Motor neuron (in vitro differentiated cells): ENCODE data around the gene MPHOSPH6. TPM values are rescaled to one million over a fixed set of nuclear protein-coding genes. Genes with fewer than 3 reads are reported as not detected.
A peak's percentile ranks its signal among the peaks of the same experiment; 100 is the strongest.
"Not testable (repeated sequence)": the region's sequence is repeated elsewhere in the genome, so short reads cannot be mapped to it uniquely, and the experiment has no call there.

ENCODE experiments used
- ATAC-seq, 8 experiments: fragments of 200-7000 bp; cut with Tn5 transposase; replicated peaks in 6 of 8; 2 replicates each; pipeline ENCODE4 v1.8.0; 2021; ENCODE audit warnings: mild to moderate bottlenecking in 8 of 8, moderate library complexity in 8 of 8
- H3K27ac ChIP-seq, 2 donors: fragments of 250-450 bp; sonication (Bioruptor Pico); 2 replicates each; pipeline ENCODE4 v1.9.0; 2021; ENCODE audit warnings: antibody characterized with exemption in 2 of 2, mild to moderate bottlenecking in 2 of 2, moderate library complexity in 1 of 2
- H3K4me1 ChIP-seq, 2 donors: fragments of 250-450 bp; sonication (Bioruptor Pico); replicated peaks in 1 of 2; 2 replicates each; pipeline ENCODE4 v1.6.1; 2021; ENCODE audit warnings: antibody characterized with exemption in 2 of 2, mild to moderate bottlenecking in 2 of 2, moderate library complexity in 1 of 2
- H3K4me3 ChIP-seq, 5 donors: fragments of 250-450 bp; sonication (Bioruptor Pico); 2 replicates each; pipeline ENCODE4 v1.9.0; 2021; ENCODE audit warnings: antibody characterized with exemption in 5 of 5, mild to moderate bottlenecking in 5 of 5, moderate library complexity in 4 of 5
- WGBS, 10 experiments: fragments of 450-650 bp; shearing (Covaris generic); methylation state at CpG; one replicate each; pipeline ENCODE4 v1.0.0; 2022; 5-methylcytosine and 5-hydroxymethylcytosine counted together
- in situ Hi-C, 9 experiments: fragments of 400-800 bp; cut with MboI; loops; one replicate each; pipeline ENCODE4 v1.15.0; 2021; ENCODE audit warnings: low sequenced_read_pairs in 9 of 9, low pct_unique_long_range_greater_than_20kb in 2 of 9; ENCODE audit not compliant: unreplicated experiment in 9 of 9
- total RNA-seq, 8 experiments: library from RNA; unstranded; fragments of 300-600 nt; gene quantifications; 2 replicates each; pipeline versions ENCODE4 v1.2.3 to v1.2.4, GENCODE V29; 2022

The MPHOSPH6 gene
- total RNA-seq, 8 experiments from 2014 or later, result 24.5 to 37.6 (median 32.4) TPM

DNA sequence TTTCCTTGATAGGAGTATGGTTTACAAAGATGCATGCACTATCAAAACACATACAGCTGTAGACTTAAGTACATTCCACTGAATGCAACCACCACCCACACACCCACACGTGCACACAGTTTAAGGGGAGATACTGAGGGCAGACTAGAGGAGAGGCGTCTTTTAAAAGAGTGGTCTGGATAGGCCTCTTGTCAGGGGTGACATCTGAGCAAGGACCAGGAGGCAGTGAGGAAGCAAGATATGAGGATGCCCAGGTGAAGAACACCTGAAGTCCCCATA is 12.6 kb downstream of the MPHOSPH6 start:
- Histone ChIP-seq H3K27ac (no peak overlapping the region), H3K4me1 (peaks cover 0 to 12% of the 10 kb centered on the region in 2 donors), H3K4me3 (no peak overlapping the region)
- ATAC-seq, result peak in 1 of 8 experiments; percentile 67
- in situ Hi-C loops, result no loop called here
- 17 to 100% (median 75%) methylated on average over 1 to 2 of the region's 2 CpGs; no CpG with 5 or more reads in 3 of the 10 experiments for WGBS, 10 experiments

DNA sequence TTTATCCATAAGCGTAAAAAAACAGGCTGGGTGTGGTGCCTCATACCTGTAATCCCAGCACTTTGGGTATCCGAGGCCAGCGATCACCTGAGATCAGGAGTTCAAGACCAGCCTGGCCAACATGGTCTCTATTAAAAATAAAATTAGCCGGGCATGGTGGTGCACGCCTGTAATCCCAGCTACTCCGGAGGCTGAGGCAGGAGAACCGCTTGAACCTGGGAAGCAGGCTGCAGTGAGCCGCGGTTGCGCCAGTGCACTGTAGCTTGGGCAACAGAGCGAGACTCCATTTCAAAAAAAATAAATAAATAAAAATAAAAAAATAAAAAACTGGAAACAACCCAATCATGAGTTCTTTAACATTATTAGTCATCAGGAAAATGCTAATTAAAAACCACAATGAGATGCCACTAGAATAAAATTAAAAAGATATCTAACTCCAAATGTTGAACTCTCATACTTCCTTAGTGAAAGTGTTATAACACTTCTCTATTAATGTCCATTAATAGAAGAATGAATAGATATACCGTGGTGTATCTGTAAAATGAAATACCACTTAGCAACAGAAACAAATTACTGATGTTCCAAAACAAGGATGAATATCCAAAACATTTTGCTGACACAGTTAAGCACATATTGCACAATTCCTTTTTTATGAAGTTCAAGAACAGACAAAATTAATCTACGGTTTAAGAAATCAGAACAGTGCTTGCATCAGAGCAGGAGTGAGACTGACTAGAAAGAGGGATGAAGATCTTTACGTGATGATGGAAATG is 13.1 kb downstream of the MPHOSPH6 start:
- in situ Hi-C loops, result no loop called here
- H3K27ac ChIP-seq, result no peak overlapping the region
- peaks cover 0 to 15% of the 10 kb centered on the region in 2 donors for H3K4me1 ChIP-seq
- H3K4me3 ChIP-seq, result no peak overlapping the region
- ATAC-seq, result peak in 2 of 8 experiments; percentile 52 to 71
- WGBS, 10 experiments, result 62 to 98% (median 94%) methylated on average over 2 to 14 of the region's 14 CpGs

DNA sequence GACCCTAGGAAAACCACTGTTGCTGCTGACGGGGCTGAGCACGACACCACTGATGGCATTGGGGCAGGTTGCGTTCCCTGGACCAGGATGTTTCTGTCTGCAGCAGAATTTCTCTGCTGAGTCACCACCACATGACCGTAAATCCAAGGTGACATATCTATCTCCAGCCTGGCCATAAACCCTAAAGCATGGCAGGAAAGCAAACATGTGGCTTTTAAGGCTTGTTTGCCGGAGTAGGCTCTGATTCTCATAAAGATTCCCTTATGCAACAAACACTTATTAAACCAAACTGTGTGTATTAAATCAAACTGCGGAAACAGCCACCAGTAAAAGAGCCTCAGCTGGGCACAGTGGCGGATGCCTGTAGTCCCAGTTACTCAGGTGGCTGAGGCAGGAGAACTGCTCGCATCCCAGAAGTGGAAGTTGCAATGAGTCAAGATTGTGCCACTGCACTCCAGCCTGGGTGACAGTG is 17.3 kb downstream of the MPHOSPH6 start:
- no peak overlapping the region for H3K4me3 ChIP-seq
- peak in 5 of 8 experiments; percentile 84 to 96 (median 95) for ATAC-seq
- peaks cover 0 to 10% of the 10 kb centered on the region in 2 donors for H3K4me1 ChIP-seq
- WGBS, 10 experiments, result 60 to 100% (median 97%) methylated on average over 1 to 6 of the region's 8 CpGs; no CpG with 5 or more reads in 1 of the 10 experiments
- H3K27ac ChIP-seq, result no peak overlapping the region
- in situ Hi-C loops, result no loop called here

DNA sequence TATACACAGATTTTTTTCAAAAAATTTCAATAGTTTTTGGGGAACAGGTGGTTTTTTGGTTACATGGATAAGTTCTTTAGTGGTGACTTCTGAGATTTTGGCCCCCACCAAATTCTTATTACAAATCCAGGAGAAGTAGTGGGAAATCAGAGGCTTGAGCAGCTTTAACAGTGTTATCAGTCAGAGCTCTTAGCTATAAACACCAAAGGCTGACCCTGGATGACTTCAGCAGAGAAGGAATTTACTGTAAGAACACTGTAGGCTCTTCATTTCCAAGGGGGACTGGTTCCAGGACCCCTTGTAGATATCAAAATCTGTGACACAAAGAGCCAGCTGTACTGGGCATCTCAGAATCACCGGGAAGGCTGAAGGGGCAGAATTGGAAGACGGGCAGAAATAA is 17.8 kb downstream of the MPHOSPH6 start:
- H3K4me1 ChIP-seq, result peaks cover 0 to 8% of the 10 kb centered on the region in 2 donors
- in situ Hi-C loops, result no loop called here
- H3K4me3 ChIP-seq, result no peak overlapping the region
- WGBS, 10 experiments, result 100% methylated on average over 1 to 2 of the region's 2 CpGs; no CpG with 5 or more reads in 7 of the 10 experiments
- H3K27ac ChIP-seq, result peak overlapping the region in 1 of 2 donors; percentile 49
- ATAC-seq, result peak in 5 of 8 experiments; percentile 15 to 44 (median 38)

DNA sequence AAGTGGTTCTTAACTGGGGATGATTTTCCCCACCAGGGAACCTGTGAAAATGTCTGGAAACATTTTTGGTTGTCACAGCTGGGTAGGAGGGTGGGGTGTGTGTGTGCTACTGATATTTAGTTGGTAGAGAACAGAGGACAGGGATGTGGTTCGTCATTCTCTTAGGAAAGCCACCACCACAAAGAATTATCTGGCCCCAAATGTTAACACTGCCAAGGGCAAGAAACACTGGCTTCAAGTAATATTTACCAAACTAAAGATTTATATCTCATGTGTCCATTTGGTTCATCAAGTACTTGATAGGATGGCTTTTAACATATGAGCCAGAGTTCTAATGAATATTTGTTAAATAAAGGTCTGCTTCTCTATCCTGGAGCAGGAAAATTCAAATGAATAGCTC is 19.5 kb downstream of the MPHOSPH6 start:
- Histone ChIP-seq H3K27ac (no peak overlapping the region), H3K4me1 (peaks cover 0 to 8% of the 10 kb centered on the region in 2 donors), H3K4me3 (no peak overlapping the region)
- no peak for ATAC-seq
- in situ Hi-C loops, result no loop called here
- 100% methylated on average over 1 of the region's 1 CpG; no CpG with 5 or more reads in 4 of the 10 experiments for WGBS, 10 experiments

DNA sequence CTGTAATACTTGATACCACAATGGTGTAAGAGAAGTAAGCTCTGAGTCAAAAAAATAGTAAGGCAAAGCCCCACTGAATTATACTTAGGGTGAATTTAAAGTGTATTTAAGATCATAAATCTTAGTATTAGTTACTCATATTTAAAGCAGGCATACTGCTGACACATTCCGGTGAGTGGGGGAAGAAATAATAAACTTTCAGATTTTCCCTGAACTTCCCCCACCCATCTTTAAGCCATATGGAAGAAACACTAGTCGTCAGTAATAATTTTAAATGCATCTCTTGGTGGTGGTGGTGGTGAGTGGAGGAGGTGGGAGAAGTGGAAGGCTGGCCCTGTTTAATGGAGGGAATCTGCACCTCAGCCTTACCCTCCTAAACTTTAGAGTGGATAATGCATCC is 20.5 kb downstream of the MPHOSPH6 start:
- Histone ChIP-seq H3K4me3 (no peak overlapping the region), H3K4me1 (peaks cover 0 to 8% of the 10 kb centered on the region in 2 donors), H3K27ac (no peak overlapping the region)
- WGBS, 10 experiments, result 25 to 94% (median 80%) methylated on average over 1 to 2 of the region's 2 CpGs; no CpG with 5 or more reads in 3 of the 10 experiments
- no peak for ATAC-seq
- in situ Hi-C loops, result no loop called here

- Histone ChIP-seq H3K4me3 (no peak overlapping the region), H3K4me1 (peaks cover 0 to 4% of the 10 kb centered on the region in 2 donors), H3K27ac (no peak overlapping the region)
- ATAC-seq, result no peak
- WGBS, 10 experiments, result 90 to 100% (median 98%) methylated on average over 2 to 5 of the region's 5 CpGs; no CpG with 5 or more reads in 4 of the 10 experiments
- in situ Hi-C loops, result no loop called here
These were observed 22.5 kb downstream of the MPHOSPH6 start for GRCh38 chr16:82147546-82147945.

DNA sequence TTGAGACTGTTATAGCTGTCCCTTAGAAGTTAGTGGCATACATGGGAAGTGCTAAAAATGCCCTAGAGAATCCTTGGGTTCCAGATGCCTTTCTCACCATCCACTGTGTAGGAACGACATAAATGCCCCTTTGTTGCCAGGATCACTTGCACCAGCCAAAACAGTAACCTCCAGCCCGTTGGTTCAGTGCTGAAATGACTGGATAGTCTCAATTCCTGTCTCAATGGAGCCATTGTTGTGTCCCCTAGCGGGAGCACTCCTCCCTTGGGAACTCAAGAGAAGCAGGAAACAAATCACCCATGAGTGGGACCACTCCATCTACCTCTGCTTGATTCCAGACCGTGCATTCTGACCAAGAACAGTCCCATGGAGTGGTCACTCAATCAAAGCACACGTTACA is 23.1 kb downstream of the MPHOSPH6 start:
- in situ Hi-C loops, result no loop called here
- 76 to 100% (median 92%) methylated on average over 1 to 5 of the region's 5 CpGs; no CpG with 5 or more reads in 3 of the 10 experiments for WGBS, 10 experiments
- Histone ChIP-seq H3K4me3 (no peak overlapping the region), H3K4me1 (no peaks in the 10 kb centered on the region), H3K27ac (no peak overlapping the region)
- ATAC-seq, result no peak

- WGBS, 10 experiments, result 67 to 100% (median 94%) methylated on average over 1 to 3 of the region's 3 CpGs; no CpG with 5 or more reads in 2 of the 10 experiments
These were observed 23.5 kb downstream of the MPHOSPH6 start for GRCh38 chr16:82146556-82146955.

DNA sequence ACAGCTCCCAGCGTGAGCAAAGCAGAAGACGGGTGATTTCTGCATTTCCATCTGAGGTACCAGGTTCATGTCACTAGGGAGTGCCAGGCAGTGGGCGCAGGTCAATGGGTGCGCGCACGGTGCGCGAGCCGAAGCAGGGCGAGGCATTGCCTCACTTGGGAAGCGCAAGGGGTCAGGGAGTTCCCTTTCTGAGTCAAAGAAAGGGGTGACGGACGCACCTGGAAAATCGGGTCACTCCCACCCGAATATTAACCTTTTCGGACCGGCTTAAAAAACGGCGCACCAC is 30.8 kb downstream of the MPHOSPH6 start:
- WGBS, 10 experiments, result 28 to 81% (median 70%) methylated on average over 1 to 8 of the region's 19 CpGs; no CpG with 5 or more reads in 6 of the 10 experiments
- Histone ChIP-seq H3K27ac (peak overlapping the region; percentile 19 to 79), H3K4me3 (peak overlapping the region in 4 of 5 donors; percentile 16 to 33 (median 26)), H3K4me1 (peaks cover 11% of the 10 kb centered on the region in 2 donors)
- ATAC-seq, in situ Hi-C loops: not testable (repeated sequence)

More at GRCh38 chr16:82146556-82146955, 23.5 kb downstream of the MPHOSPH6 start:
- no peak for ATAC-seq
- Histone ChIP-seq H3K27ac (no peak overlapping the region), H3K4me3 (no peak overlapping the region), H3K4me1 (no peaks in the 10 kb centered on the region)
- in situ Hi-C loops, result no loop called here

- Histone ChIP-seq H3K27ac (peak overlapping the region; percentile 19 to 79), H3K4me3 (peak overlapping the region in 3 of 5 donors; percentile 24 to 33 (median 29)), H3K4me1 (peaks cover 11% of the 10 kb centered on the region in 2 donors)
- 19 to 100% (median 87%) methylated on average over 1 to 10 of the region's 15 CpGs for WGBS, 10 experiments
- in situ Hi-C loops, result no loop called here
- peak in 5 of 8 experiments; percentile 59 to 95 (median 72) for ATAC-seq
These were observed 31.3 kb downstream of the MPHOSPH6 start for GRCh38 chr16:82138478-82139285.

- Histone ChIP-seq H3K27ac (no peak overlapping the region), H3K4me1 (peaks cover 11% of the 10 kb centered on the region in 2 donors), H3K4me3 (no peak overlapping the region)
- 82 to 100% (median 100%) methylated on average over 1 to 3 of the region's 3 CpGs; no CpG with 5 or more reads in 2 of the 10 experiments for WGBS, 10 experiments
- in situ Hi-C loops, result no loop called here
- no peak for ATAC-seq
These were observed 32.2 kb downstream of the MPHOSPH6 start for GRCh38 chr16:82137822-82138167.
